K562 treated with DMSO at 1 percent for 48 hours (cell line): ENCODE measurements around the gene ATP11B. TPM values are rescaled to one million over a fixed set of nuclear protein-coding genes. Genes with fewer than 3 reads are reported as not detected.

Source experiments
- total RNA-seq: library from RNA; unstranded; fragments of 300-600 nt; gene quantifications from 2 replicates; pipeline ENCODE4 v1.2.3, GENCODE V29; 2022; ENCODE audit warnings: low replicate concordance; ENCODE audit errors: extremely low read depth

The ATP11B gene
- total RNA-seq = not detected in 2 replicates

DNA sequence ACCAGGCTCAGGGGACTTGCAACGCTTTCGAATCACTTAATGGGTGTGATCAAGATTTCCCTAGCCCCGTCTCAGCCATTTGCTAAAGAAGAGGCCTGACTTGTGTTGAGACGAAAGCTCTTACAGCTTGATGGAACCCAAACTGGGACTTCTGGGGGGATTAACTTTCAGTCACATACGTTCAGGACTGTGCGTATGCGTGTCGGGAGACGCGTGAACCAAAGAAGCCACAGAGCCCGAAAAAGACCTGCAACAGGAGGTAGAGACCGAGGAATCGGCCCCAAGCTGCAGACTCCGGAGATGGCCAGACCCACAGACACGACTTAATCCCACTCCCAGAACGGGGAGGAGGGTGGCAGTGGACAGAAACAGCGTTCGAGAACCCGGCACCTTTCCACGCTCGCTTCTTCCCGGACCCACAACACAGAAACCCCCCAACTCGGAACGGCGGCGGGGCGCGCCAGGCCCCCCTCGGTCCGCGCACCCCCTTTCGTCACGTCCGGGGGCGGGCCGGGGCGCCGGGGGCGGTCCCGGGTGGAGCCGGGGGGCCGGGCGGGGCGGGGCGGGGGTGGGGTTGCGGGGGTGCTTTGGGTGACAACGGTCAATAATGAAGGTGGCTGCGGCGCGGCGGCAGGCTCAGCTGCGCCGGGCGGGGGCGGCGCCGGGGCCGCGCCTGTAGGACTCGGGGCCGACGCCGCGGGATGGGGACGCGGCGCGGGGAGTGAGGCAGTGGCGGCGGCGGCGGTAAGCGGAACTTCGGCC lies at the start of gene ATP11B:
ATP11B (plus strand) TSS at position 604 of the 762 bp plus-strand sequence. CDS start 256 bp downstream, outside the sequence.

Other genes with a start within 250 kb of the ATP11B start
- gene DCUN1D1, start 187.0 kb downstream of the ATP11B start, total RNA-seq = not detected in 2 replicates